GM04503 (cell line): Measurements from ENCODE around the gene ATAD1.
"Not testable (repeated sequence)": the region's sequence is repeated elsewhere in the genome, so short reads cannot be mapped to it uniquely, and the experiment has no call there.

Experiments used
- DNase-seq: peaks from one replicate; pipeline ENCODE4 v3.0.0-alpha.2; 2012; ENCODE audit warnings: low read depth

The ATAD1 gene

DNA sequence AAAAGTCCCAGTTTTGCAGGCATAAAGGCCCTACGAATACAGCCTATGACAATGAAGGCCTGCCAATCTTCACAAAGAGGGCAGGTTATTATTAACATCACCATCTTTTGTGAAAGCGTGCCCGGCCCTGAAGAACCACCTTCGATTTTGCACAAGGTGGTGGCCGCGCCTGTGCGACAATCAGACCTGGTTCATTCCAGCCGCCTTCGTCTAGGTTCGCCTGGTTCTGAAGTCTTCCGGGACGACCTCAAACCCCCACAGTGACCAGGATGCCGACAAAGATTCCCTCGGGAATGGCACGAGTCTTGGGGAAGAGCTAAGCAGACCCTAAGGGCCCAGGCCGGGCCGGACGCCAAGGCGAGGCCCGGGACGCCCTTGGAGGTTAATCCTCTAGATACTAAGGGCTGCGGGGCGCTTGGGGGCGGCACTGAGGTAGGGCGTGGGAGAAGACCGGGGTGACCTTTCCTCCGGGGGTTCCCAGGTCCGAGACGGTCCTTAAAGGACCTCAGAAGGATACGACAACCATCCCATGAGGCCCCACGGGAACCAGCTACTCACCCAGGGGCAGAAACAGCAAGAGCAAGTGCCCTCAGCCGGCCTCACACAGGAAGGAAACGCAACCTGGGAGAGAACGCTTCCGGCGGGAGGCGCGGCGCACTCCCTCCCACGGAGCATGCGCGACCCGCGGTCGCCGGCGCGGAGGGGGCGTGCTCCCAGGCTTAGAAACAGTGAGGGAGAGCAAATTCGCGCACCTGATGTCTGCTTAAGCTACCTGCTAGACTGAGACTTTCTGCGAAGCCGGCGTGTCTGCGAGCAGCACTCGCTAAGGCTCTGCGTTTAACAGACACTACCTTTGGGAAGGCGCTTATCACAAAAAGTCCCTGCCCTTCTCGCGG is at the start of gene ATAD1:
Gene ATAD1, minus strand, starts transcription at position 618 of the 896 bp plus-strand sequence. CDS start 3,627 bp downstream, outside the sequence.
- peak; percentile 38 for DNase-seq

GRCh38 chr10:87867453-87867852 is 49.4 kb upstream of the ATAD1 start:
- no peak for DNase-seq

DNA sequence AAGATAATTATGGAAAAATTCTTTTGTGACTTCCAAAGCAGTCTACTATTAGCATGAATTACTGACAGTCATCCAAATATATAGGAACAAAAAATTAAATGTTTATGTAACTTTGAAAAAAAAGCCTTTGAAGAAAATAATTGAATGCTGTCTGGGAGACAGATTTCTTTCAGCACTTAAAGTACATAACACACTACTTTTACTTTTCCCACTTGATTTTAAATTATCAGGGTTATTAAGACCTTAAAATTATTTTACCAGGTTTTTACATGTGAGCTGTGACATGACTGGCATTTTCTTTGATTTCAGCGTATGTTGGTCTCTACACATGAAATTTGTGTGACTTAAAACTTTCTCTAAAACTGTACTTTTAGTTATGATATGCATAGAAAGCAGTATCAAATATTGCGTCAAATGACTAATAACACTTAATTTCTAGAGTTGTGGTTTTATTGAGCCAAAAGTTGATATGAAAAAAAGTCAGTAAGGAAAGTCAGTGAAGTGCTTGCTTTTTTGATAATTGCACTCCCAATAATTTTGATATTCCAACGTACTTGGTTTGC is 48.5 kb upstream of the ATAD1 start:
- DNase-seq: no peak

- no peak for DNase-seq
These were observed 47.3 kb upstream of the ATAD1 start for GRCh38 chr10:87865241-87865881.

GRCh38 chr10:87864496-87865059 is 46.6 kb upstream of the ATAD1 start:
- no peak for DNase-seq

DNA sequence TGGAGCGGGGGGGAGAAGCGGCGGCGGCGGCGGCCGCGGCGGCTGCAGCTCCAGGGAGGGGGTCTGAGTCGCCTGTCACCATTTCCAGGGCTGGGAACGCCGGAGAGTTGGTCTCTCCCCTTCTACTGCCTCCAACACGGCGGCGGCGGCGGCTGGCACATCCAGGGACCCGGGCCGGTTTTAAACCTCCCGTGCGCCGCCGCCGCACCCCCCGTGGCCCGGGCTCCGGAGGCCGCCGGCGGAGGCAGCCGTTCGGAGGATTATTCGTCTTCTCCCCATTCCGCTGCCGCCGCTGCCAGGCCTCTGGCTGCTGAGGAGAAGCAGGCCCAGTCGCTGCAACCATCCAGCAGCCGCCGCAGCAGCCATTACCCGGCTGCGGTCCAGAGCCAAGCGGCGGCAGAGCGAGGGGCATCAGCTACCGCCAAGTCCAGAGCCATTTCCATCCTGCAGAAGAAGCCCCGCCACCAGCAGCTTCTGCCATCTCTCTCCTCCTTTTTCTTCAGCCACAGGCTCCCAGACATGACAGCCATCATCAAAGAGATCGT is 46.0 kb upstream of the ATAD1 start:
- not testable (repeated sequence) for DNase-seq

GRCh38 chr10:87863053-87863943 is 45.3 kb upstream of the ATAD1 start, which contains the start of the genes KLLN and PTEN:
Gene KLLN, minus strand, starts transcription at chr10:87863533. Its CDS starts 1,046 bp downstream, at chr10:87862487.
Gene PTEN, plus strand, starts transcription at chr10:87863625. Its CDS starts 845 bp downstream, at chr10:87864470.
- no peak for DNase-seq

DNA sequence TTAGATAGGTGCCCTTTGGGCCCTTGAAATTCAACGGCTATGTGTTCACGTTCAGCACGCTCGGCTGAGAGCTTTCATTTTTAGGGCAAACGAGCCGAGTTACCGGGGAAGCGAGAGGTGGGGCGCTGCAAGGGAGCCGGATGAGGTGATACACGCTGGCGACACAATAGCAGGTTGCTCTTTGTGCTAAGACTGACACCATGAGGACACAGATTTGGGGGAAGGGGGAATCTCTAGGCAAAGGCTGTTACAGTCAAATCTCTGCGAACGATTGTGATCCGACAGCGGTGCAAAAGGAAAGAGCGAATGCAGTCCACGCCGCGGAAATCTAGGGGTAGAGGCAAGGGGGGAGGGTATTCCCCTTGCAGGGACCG is 44.6 kb upstream of the ATAD1 start:
- DNase-seq: no peak

- peak; percentile 90 for DNase-seq
These were observed 44.1 kb upstream of the ATAD1 start for GRCh38 chr10:87861953-87862678.

DNA sequence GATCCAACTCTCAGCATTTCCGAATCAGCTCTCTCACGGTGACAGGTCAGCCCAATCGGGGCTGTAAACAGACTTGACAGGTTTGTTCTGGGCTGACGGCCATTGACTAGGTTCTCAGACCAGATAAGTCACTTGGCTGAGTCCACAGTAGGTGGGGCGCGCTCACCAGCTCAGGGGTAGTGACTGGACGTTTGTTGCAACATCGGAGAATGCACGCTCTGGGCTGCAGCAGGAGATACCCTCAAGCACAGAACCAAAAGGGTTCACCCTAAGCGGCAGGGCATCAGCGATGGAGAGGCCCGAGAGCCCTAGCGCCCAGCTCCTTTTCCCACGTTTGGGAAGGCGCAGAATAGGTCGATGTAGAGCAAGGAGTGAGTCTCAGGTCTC is 43.5 kb upstream of the ATAD1 start:
- DNase-seq: no peak

DNA sequence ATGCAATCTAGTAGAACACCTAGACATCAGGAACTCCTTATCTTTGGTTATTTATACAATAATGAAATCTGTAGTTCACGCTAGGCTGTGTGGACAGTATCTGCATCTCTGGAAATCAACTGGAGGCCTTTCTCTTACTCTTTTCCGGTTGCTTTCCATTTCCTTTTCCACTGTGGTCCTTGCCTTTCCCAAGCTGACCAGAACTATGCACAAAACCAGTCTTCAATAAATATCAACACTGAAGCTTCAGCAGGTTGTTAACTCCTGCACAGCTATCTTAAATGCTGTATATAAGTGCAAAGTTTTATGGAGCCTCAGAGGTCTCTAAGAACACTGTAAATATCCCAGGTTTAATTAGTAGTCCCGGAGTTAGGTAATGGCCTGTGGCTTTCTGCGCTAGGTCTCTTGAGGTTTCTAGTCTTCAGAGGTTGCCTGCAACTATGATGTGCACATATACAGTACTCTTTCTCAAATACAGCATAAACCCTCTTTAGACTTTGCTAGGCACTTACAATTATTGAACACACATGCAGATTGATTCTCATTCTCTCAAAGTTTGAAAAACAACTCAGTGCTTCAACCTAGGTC is 42.9 kb upstream of the ATAD1 start:
- no peak for DNase-seq

DNA sequence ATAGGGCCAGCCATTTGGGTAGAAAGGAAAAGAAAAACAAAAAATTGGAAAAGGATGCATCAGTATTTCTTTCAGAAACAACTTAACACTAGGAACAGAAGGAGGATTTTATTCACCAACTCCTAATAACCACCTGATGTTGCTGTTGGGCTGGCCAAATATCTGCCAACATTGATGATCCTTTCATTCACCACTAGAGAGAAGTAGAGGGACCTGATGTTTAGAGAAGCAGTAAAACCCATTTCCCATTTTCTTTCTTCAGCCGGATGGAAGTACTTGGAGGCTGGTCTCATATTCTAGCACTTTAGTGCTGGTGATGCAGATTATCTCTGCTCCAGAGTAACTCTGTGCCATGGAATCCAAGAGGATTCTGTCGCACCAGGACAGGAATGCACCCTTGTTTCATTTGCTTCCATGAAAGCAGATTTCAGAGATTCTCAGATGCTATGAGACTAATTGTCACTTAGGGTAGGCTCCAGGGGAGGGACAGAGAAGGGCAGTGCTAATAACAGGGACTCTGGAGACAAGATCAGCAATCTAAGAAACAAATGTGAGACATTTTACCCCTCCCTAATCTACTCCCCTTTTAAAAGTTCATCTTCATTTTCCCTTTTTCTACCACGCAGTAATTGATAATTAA is 42.2 kb upstream of the ATAD1 start:
- DNase-seq: no peak

GRCh38 chr10:87855665-87856064 is 37.6 kb upstream of the ATAD1 start:
- not testable (repeated sequence) for DNase-seq

GRCh38 chr10:87855247-87855646 is 37.2 kb upstream of the ATAD1 start:
- not testable (repeated sequence) for DNase-seq

DNA sequence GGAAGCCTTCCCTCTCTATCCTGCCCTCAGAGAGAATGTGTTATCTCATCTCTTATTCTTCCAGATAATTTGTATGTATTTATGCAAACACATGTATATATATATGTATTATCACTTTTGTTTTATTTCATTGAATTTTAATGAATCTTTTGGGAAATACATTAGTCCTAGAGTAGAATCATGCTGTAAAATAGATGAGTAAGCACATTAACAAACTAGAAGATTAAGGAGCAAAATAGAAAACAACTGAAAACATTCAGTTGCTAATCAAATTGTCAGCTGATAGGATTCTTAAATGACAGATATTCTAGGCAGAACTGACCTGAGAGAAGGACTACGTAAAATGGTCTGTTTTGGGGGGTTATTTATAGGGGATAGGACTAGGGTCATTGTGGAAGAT is 34.1 kb upstream of the ATAD1 start:
- DNase-seq: no peak

DNA sequence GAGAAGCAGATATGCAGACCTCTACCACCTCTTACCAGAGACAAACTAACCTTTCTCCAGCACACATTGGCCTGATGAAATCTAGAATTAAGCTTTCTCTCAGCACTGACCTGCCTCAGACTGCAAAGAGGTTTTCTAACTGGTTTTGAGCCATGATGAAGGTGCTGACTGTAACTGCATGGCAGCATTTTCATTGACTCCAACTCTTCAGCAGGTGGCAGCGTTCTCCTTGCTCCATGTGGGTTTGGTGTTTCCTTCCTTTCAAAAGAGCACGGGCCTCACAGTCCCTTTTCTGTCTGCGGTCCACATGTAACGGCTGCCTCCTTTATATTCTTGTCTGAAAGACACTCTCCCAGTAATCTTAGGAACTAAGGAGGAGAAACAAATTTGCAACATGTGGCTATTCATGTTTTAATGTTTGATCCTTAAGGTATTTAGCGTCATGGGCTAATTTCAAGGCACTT is 32.7 kb upstream of the ATAD1 start:
- DNase-seq: no peak

- DNase-seq: no peak
These were observed 31.0 kb upstream of the ATAD1 start for GRCh38 chr10:87849001-87849400.

GRCh38 chr10:87847550-87847949 is 29.5 kb upstream of the ATAD1 start:
- DNase-seq: no peak

GRCh38 chr10:87846711-87847110 is 28.7 kb upstream of the ATAD1 start:
- not testable (repeated sequence) for DNase-seq
